GM23338 (cell line): ENCODE measurements around the gene SUN5. TPM values are rescaled to one million over a fixed set of nuclear protein-coding genes. Genes with fewer than 3 reads are reported as not detected.

Source experiments
- ATAC-seq: fragments of 200-7000 bp; cut with Tn5 transposase; 3 replicates; pipeline ENCODE4 v1.9.1; 2020
- DNase-seq: peaks from one replicate; pipeline ENCODE4 v3.0.0-alpha.2; 2015; ENCODE audit warnings: low spot score
- H2AFZ ChIP-seq: fragments of 200-600 bp; sonication (generic); 2 replicates; pipeline ENCODE4 v1.8.0; 2016; ENCODE audit warnings: antibody characterized with exemption, mild to moderate bottlenecking, moderate library complexity
- H3F3A ChIP-seq: fragments of 200-600 bp; sonication (generic); replicated peaks from 2 replicates; pipeline ENCODE4 v1.8.0; 2017; ENCODE audit warnings: antibody characterized with exemption, mixed run types, low read depth
- H3K27ac ChIP-seq: fragments of 200-600 bp; sonication (generic); 2 replicates; pipeline ENCODE4 v1.6.1; 2016; ENCODE audit warnings: low read depth
- H3K27me3 ChIP-seq: fragments of 200-600 bp; sonication (generic); 2 replicates; pipeline ENCODE4 v1.8.0; 2016; ENCODE audit warnings: mild to moderate bottlenecking, mixed run types, moderate library complexity; ENCODE audit not compliant: insufficient read depth
- H3K36me3 ChIP-seq: fragments of 200-600 bp; sonication (generic); 2 replicates; pipeline ENCODE4 v1.8.0; 2016; ENCODE audit warnings: mild to moderate bottlenecking; ENCODE audit not compliant: insufficient read depth
- H3K4me1 ChIP-seq: fragments of 200-600 bp; sonication (generic); 2 replicates; pipeline ENCODE4 v1.8.0; 2016; ENCODE audit warnings: mild to moderate bottlenecking, moderate library complexity; ENCODE audit not compliant: insufficient read depth
- H3K4me2 ChIP-seq: fragments of 200-600 bp; sonication (generic); 2 replicates; pipeline ENCODE4 v1.7.1; 2017; ENCODE audit warnings: mixed run types
- H3K4me3 ChIP-seq: fragments of 200-600 bp; sonication (generic); 2 replicates; pipeline ENCODE4 v1.6.1; 2016; ENCODE audit warnings: mixed run types
- H3K79me2 ChIP-seq: fragments of 200-600 bp; sonication (generic); replicated peaks from 2 replicates; pipeline ENCODE4 v1.8.0; 2017; ENCODE audit warnings: mild to moderate bottlenecking; ENCODE audit not compliant: insufficient read depth
- H3K9me2 ChIP-seq: fragments of 200-600 bp; sonication (generic); 2 replicates; pipeline ENCODE4 v1.8.0; 2017; ENCODE audit not compliant: insufficient read depth
- H4K20me1 ChIP-seq: fragments of 200-600 bp; sonication (generic); replicated peaks from 2 replicates; pipeline ENCODE4 v1.8.0; 2017; ENCODE audit warnings: mild to moderate bottlenecking; ENCODE audit not compliant: insufficient read depth
- H3K27ac Mint-ChIP-seq: 2 replicates; pipeline ENCODE4 v1.8.0; 2020; ENCODE audit warnings: inconsistent platforms, mild to moderate bottlenecking, moderate library complexity, mixed read lengths
- H3K27me3 Mint-ChIP-seq: 3 replicates; pipeline ENCODE4 v1.8.0; 2022; ENCODE audit warnings: low read depth, mild to moderate bottlenecking, moderate library complexity, mixed read lengths, inconsistent platforms; ENCODE audit not compliant: insufficient read depth, poor library complexity
- H3K36me3 Mint-ChIP-seq: 3 replicates; pipeline ENCODE4 v1.8.0; 2021; ENCODE audit warnings: low read depth, mild to moderate bottlenecking, inconsistent platforms, moderate library complexity, mixed read lengths
- H3K4me1 Mint-ChIP-seq: 3 replicates; pipeline ENCODE4 v1.8.0; 2020; ENCODE audit warnings: mild to moderate bottlenecking, inconsistent platforms, mixed read lengths
- H3K4me3 Mint-ChIP-seq: 3 replicates; pipeline ENCODE4 v1.8.0; 2021; ENCODE audit warnings: moderate library complexity, mild to moderate bottlenecking, inconsistent platforms, mixed read lengths
- H3K9me3 Mint-ChIP-seq: 3 replicates; pipeline ENCODE4 v1.8.0; 2020; ENCODE audit warnings: moderate library complexity, mild to moderate bottlenecking, inconsistent platforms, mixed read lengths
- CREB1 ChIP-seq: fragments of 250-450 bp; sonication (Bioruptor Pico); IDR thresholded peaks from 2 replicates; pipeline ENCODE4 v1.5.0; 2020; ENCODE audit warnings: low read depth, mild to moderate bottlenecking, moderate library complexity
- EZH2 ChIP-seq: fragments of 200-600 bp; sonication (generic); IDR thresholded peaks from one replicate; pipeline ENCODE4 v1.8.0; 2017; ENCODE audit warnings: antibody characterized with exemption, mild to moderate bottlenecking, low read depth; ENCODE audit not compliant: unreplicated experiment
- JUNB ChIP-seq: IDR thresholded peaks from one replicate; pipeline ENCODE4 v1.6.1; 2016; ENCODE audit warnings: antibody characterized with exemption; ENCODE audit not compliant: unreplicated experiment
- NANOG ChIP-seq: IDR thresholded peaks from 2 replicates; pipeline ENCODE4 v1.6.1; 2016; ENCODE audit warnings: antibody characterized with exemption, borderline replicate concordance
- POLR2AphosphoS5 ChIP-seq: IDR thresholded peaks from 2 replicates; pipeline ENCODE4 v1.6.1; 2016; ENCODE audit warnings: antibody characterized with exemption, low read depth
- polyA plus RNA-seq: library from polyadenylated mRNA; unstranded; fragments of >200 nt; fragmentation: Nextera tagmentation; extraction: Ambion mirVana; gene quantifications from 2 replicates; pipeline ENCODE4 v1.2.1, GENCODE V29; 2016
- total RNA-seq: library from RNA; depleted of rRNA; stranded (reverse); fragments of >200 nt; shearing (Covaris generic); gene quantifications from 2 replicates; pipeline ENCODE4 v1.2.3, GENCODE V29; 2014
- TF ChIP-seq, protein P1 (sequence below): IDR thresholded peaks from 2 replicates; pipeline ENCODE4 v1.6.1; 2016; ENCODE audit warnings: antibody characterized with exemption
- TF ChIP-seq, protein P2 (sequence below): fragments of 250-450 bp; sonication (Bioruptor Pico); IDR thresholded peaks from 2 replicates; pipeline ENCODE4 v1.5.0; 2020; ENCODE audit warnings: mild to moderate bottlenecking, moderate library complexity
- TF ChIP-seq, protein P3 (sequence below), 2 experiments: fragments of 200-600 bp in 1 of 2; sonication (generic) in 1 of 2; conservative IDR thresholded peaks; 2 replicates each; pipeline versions ENCODE4 v1.5.1 to v1.6.1; 2016 to 2017; ENCODE audit warnings: antibody characterized with exemption in 2 of 2, low read depth in 2 of 2, mild to moderate bottlenecking in 2 of 2, moderate library complexity in 1 of 2

SUN5 gene
- total and polyA plus RNA-seq, 2 experiments from 2014 or later, result not detected

DNA sequence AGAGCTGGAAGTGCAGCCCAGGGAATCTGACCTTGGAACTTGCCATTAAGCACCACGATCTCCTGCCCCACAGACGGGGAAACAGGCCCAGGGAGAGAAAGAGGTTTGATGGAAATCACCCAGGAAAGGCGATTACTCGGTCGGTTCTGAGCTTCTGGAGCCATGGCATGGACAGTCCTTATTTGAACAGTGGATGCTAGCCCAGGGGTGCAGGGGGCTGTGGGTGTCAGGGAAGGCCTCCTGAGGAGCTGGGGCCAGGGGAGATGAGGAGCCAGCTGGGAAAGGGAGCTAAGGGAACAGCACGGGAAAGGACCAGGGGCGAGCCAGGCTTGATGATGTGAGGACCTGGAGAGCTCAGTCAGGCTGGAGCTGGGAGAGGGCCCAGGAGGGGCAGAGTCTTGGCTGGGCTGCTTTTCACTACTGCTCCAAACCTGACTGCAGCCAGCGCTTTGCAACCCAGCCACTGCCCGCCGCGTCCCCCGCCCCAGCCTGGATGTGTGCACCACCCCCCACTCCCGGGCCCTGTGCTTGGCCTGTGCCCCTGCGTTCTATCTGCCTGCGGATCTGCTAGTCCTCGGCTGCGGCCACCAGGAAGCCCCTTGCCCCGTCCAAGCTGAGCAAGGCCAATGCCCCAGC, 17.8 kb downstream of the SUN5 start (continued):
- TF ChIP-seq, protein P1, sequence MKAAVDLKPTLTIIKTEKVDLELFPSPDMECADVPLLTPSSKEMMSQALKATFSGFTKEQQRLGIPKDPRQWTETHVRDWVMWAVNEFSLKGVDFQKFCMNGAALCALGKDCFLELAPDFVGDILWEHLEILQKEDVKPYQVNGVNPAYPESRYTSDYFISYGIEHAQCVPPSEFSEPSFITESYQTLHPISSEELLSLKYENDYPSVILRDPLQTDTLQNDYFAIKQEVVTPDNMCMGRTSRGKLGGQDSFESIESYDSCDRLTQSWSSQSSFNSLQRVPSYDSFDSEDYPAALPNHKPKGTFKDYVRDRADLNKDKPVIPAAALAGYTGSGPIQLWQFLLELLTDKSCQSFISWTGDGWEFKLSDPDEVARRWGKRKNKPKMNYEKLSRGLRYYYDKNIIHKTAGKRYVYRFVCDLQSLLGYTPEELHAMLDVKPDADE, result no peak
- no peak for TF ChIP-seq JUNB
- TF ChIP-seq, protein P2, sequence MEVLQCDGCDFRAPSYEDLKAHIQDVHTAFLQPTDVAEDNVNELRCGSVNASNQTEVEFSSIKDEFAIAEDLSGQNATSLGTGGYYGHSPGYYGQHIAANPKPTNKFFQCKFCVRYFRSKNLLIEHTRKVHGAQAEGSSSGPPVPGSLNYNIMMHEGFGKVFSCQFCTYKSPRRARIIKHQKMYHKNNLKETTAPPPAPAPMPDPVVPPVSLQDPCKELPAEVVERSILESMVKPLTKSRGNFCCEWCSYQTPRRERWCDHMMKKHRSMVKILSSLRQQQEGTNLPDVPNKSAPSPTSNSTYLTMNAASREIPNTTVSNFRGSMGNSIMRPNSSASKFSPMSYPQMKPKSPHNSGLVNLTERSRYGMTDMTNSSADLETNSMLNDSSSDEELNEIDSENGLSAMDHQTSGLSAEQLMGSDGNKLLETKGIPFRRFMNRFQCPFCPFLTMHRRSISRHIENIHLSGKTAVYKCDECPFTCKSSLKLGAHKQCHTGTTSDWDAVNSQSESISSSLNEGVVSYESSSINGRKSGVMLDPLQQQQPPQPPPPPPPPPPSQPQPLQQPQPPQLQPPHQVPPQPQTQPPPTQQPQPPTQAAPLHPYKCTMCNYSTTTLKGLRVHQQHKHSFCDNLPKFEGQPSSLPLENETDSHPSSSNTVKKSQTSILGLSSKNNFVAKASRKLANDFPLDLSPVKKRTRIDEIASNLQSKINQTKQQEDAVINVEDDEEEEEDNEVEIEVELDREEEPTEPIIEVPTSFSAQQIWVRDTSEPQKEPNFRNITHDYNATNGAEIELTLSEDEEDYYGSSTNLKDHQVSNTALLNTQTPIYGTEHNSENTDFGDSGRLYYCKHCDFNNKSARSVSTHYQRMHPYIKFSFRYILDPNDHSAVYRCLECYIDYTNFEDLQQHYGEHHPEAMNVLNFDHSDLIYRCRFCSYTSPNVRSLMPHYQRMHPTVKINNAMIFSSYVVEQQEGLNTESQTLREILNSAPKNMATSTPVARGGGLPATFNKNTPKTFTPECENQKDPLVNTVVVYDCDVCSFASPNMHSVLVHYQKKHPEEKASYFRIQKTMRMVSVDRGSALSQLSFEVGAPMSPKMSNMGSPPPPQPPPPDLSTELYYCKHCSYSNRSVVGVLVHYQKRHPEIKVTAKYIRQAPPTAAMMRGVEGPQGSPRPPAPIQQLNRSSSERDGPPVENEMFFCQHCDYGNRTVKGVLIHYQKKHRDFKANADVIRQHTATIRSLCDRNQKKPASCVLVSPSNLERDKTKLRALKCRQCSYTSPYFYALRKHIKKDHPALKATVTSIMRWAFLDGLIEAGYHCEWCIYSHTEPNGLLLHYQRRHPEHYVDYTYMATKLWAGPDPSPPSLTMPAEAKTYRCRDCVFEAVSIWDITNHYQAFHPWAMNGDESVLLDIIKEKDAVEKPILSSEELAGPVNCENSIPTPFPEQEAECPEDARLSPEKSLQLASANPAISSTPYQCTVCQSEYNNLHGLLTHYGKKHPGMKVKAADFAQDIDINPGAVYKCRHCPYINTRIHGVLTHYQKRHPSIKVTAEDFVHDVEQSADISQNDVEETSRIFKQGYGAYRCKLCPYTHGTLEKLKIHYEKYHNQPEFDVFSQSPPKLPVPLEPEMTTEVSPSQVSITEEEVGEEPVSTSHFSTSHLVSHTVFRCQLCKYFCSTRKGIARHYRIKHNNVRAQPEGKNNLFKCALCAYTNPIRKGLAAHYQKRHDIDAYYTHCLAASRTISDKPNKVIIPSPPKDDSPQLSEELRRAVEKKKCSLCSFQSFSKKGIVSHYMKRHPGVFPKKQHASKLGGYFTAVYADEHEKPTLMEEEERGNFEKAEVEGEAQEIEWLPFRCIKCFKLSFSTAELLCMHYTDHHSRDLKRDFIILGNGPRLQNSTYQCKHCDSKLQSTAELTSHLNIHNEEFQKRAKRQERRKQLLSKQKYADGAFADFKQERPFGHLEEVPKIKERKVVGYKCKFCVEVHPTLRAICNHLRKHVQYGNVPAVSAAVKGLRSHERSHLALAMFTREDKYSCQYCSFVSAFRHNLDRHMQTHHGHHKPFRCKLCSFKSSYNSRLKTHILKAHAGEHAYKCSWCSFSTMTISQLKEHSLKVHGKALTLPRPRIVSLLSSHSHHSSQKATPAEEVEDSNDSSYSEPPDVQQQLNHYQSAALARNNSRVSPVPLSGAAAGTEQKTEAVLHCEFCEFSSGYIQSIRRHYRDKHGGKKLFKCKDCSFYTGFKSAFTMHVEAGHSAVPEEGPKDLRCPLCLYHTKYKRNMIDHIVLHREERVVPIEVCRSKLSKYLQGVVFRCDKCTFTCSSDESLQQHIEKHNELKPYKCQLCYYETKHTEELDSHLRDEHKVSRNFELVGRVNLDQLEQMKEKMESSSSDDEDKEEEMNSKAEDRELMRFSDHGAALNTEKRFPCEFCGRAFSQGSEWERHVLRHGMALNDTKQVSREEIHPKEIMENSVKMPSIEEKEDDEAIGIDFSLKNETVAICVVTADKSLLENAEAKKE, result no peak

DNA sequence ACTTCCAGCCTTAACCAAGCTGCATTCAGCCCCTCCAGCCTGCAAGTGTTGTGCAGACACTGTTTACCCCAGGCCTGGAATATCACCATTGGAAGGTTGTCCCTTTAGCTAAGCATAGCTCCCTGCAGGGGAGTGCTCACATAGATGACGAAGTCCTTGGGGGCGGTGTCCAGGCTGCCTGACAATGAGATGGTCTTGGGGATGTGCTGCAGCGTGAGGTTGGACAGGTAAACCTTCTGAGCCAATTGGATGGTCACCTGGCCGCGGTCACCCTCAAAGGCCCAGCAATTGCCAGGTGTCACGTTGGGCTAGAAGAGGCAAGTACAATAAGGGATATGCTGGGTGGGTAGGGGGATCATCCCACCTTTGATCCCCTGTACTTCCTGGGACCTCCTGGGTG, 18.6 kb downstream of the SUN5 start:
- H3K27me3 Mint-ChIP-seq, result peaks cover 12% of the 10 kb centered on the region
- Histone ChIP-seq H2AFZ (no peak overlapping the region), H3F3A (no peaks in the 10 kb centered on the region), H3K27me3 (no peaks in the 10 kb centered on the region), H3K4me1 (no peaks in the 10 kb centered on the region), H3K9me2 (no peaks in the 10 kb centered on the region), H3K79me2 (no peaks in the 10 kb centered on the region), H3K4me3 (no peak overlapping the region), H3K27ac (no peak overlapping the region), H3K36me3 (no peaks in the 10 kb centered on the region), H4K20me1 (no peaks in the 10 kb centered on the region), H3K4me2 (no peak overlapping the region)
- no peak for DNase-seq
- no peak overlapping the region for H3K4me3 Mint-ChIP-seq
- no peaks in the 10 kb centered on the region for H3K9me3 Mint-ChIP-seq
- no peak for ATAC-seq
- no peak overlapping the region for H3K27ac Mint-ChIP-seq
- H3K36me3 Mint-ChIP-seq, result no peaks in the 10 kb centered on the region
- H3K4me1 Mint-ChIP-seq, result no peaks in the 10 kb centered on the region; the same call in 2 of the 3 replicates
- no peak for TF ChIP-seq JUNB
- no peak for TF ChIP-seq POLR2AphosphoS5
- no peak for TF ChIP-seq CREB1 (CRISPR knock-in tag)
- no peak for TF ChIP-seq EZH2
- TF ChIP-seq, protein P3, sequence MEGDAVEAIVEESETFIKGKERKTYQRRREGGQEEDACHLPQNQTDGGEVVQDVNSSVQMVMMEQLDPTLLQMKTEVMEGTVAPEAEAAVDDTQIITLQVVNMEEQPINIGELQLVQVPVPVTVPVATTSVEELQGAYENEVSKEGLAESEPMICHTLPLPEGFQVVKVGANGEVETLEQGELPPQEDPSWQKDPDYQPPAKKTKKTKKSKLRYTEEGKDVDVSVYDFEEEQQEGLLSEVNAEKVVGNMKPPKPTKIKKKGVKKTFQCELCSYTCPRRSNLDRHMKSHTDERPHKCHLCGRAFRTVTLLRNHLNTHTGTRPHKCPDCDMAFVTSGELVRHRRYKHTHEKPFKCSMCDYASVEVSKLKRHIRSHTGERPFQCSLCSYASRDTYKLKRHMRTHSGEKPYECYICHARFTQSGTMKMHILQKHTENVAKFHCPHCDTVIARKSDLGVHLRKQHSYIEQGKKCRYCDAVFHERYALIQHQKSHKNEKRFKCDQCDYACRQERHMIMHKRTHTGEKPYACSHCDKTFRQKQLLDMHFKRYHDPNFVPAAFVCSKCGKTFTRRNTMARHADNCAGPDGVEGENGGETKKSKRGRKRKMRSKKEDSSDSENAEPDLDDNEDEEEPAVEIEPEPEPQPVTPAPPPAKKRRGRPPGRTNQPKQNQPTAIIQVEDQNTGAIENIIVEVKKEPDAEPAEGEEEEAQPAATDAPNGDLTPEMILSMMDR (conservative IDR thresholded peaks at IDR 0.05; ENCODE audit: low read depth in 2 of 2), result no peak
- no peak for TF ChIP-seq NANOG
